SH-SY5Y (cell line): ENCODE measurements around the gene ACTR3.

Experiments used
- GATA2 ChIP-seq: IDR thresholded peaks from 2 replicates; pipeline ENCODE4 v1.6.1; 2011; ENCODE audit warnings: mild to moderate bottlenecking, low read depth, low read length
- GATA3 ChIP-seq: IDR thresholded peaks from 2 replicates; pipeline ENCODE4 v1.6.1; 2011; ENCODE audit warnings: low read depth, mild to moderate bottlenecking, low read length, moderate library complexity

GRCh38 chr2:113857464-113857863 lies 32.4 kb upstream of the ACTR3 start:
- TF ChIP-seq GATA2 (no peak), GATA3 (no peak)
